SJSA1 (cell line): ENCODE measurements around the gene PPDPF. TPM values are rescaled to one million over a fixed set of nuclear protein-coding genes. Genes with fewer than 3 reads are reported as not detected.

Experiments used
- DNase-seq, 2 experiments: peaks; one replicate each; pipeline ENCODE4 v3.0.0-alpha.2; 2015 to 2020; ENCODE audit warnings: low spot score in 2 of 2, low read depth in 1 of 2
- H3K27ac ChIP-seq: fragments of 250-450 bp; sonication (Bioruptor Pico); 2 replicates; pipeline ENCODE4 v1.5.1; 2020; ENCODE audit warnings: mild to moderate bottlenecking, moderate library complexity
- H3K27me3 ChIP-seq: fragments of 250-450 bp; sonication (Bioruptor Pico); replicated peaks from 2 replicates; pipeline ENCODE4 v1.5.1; 2020; ENCODE audit warnings: mild to moderate bottlenecking, moderate library complexity
- H3K36me3 ChIP-seq: fragments of 250-450 bp; sonication (Bioruptor Pico); 2 replicates; pipeline ENCODE4 v1.5.1; 2020; ENCODE audit warnings: mild to moderate bottlenecking
- H3K4me1 ChIP-seq: fragments of 250-450 bp; sonication (Bioruptor Pico); replicated peaks from 2 replicates; pipeline ENCODE4 v1.6.1; 2021; ENCODE audit warnings: mild to moderate bottlenecking
- H3K4me3 ChIP-seq: fragments of 250-450 bp; sonication (Bioruptor Pico); 2 replicates; pipeline ENCODE4 v1.5.1; 2020; ENCODE audit warnings: mild to moderate bottlenecking
- H3K9me3 ChIP-seq: fragments of 250-450 bp; sonication (Bioruptor Pico); replicated peaks from 2 replicates; pipeline ENCODE4 v1.5.1; 2020; ENCODE audit warnings: mild to moderate bottlenecking
- total RNA-seq: library from RNA; depleted of rRNA; stranded (reverse); fragments of >200 nt; shearing (Covaris generic); gene quantifications from 2 replicates; pipeline ENCODE4 v1.2.3, GENCODE V29; 2014

PPDPF gene
- total RNA-seq, 1 experiment from 2014 or later, result 56.7 TPM

- H3K27me3 ChIP-seq, result peaks cover 35% of the 10 kb centered on the region
- no peak overlapping the region for H3K4me3 ChIP-seq
- DNase-seq, result no peak
- H3K27ac ChIP-seq, result no peak overlapping the region
- H3K9me3 ChIP-seq, result no peaks in the 10 kb centered on the region
- peaks cover 1% of the 10 kb centered on the region for H3K4me1 ChIP-seq
- H3K36me3 ChIP-seq, result no peaks in the 10 kb centered on the region
Observed at GRCh38 chr20:63545814-63546213, 25.2 kb downstream of the PPDPF start.

DNA sequence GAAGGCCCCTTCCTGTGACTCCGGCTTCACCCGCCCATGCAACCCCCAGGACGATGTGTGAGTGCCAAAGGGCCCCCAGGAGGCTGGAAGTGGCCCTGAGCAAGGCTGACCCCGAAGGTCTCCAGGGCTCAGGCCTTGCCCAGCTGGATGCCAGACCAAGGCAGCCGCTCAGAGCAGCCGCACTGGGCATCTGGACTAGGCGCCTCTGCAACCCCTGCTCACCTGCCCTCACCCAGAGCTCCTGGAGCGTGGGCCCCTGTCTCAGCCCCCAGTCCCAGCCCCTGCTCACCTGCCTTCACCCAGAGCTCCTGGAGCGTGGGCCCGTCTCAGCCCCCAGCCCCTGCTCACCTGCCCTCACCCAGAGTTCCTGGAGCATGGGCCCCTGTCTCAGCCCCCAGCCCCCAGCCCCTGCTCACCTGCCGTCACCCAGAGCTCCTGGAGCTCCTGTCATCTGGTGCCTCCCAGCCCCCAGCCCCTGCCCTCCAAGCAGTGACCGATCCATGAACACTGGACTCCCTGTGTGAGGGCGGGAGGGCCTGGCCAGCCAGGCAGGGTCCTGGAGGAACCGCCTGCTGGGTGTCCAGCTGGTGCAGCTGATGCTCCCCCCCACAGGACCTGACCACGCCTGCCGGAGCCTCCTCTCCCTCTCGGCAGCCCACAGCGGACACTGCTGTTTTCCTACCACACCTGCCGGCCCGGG, 25.8 kb downstream of the PPDPF start:
- H3K36me3 ChIP-seq, result no peaks in the 10 kb centered on the region
- no peaks in the 10 kb centered on the region for H3K9me3 ChIP-seq
- H3K4me1 ChIP-seq, result no peaks in the 10 kb centered on the region
- no peak for DNase-seq
- H3K27ac ChIP-seq, result no peak overlapping the region
- no peak overlapping the region for H3K4me3 ChIP-seq
- peaks cover 35% of the 10 kb centered on the region for H3K27me3 ChIP-seq

GRCh38 chr20:63546956-63547724, 26.6 kb downstream of the PPDPF start:
- Histone ChIP-seq H3K36me3 (no peaks in the 10 kb centered on the region), H3K9me3 (no peaks in the 10 kb centered on the region), H3K4me3 (no peak overlapping the region), H3K27me3 (peaks cover 35% of the 10 kb centered on the region), H3K27ac (no peak overlapping the region), H3K4me1 (no peaks in the 10 kb centered on the region)
- DNase-seq, result no peak

GRCh38 chr20:63547725-63548480, 27.3 kb downstream of the PPDPF start, which contains the start of gene SRMS:
Gene SRMS, minus strand, starts transcription at chr20:63547749. Its CDS starts 286 bp downstream, at chr20:63547463.
- no peak within 1 kb of the TSS for H3K27ac ChIP-seq
- H3K4me3 ChIP-seq, result no peak within 1 kb of the TSS
- no peak for DNase-seq
- H3K4me1 ChIP-seq, result no peaks in the 10 kb centered on the region
- peaks cover 36% of the 10 kb centered on the region for H3K27me3 ChIP-seq
- 0 out of 2 replicates have a peak, but pooled peaks cover under 1% of the 10 kb centered on the region for H3K9me3 ChIP-seq
- no peaks in the 10 kb centered on the region for H3K36me3 ChIP-seq

DNA sequence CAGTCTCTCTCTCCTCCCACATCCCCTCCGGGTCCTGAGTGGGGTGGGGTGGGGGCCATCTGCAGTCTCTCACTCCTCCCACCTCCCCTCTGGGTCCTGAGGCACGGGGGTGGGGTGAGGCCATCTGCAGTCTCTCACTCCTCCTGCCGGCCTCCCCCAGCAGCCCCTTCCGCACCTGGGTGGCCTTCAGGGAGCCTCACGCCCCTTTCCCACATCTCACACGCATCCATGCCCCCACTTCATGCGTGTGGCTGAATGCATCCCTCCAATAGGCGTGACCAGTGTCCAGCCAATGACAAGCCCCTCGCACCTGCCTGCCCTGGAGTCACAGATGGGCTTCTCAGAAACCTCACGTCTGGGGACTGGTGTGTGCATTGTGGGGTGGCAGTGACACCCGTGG, 28.0 kb downstream of the PPDPF start:
- Histone ChIP-seq H3K36me3 (no peaks in the 10 kb centered on the region), H3K27me3 (peaks cover 39% of the 10 kb centered on the region), H3K4me1 (peaks cover 1% of the 10 kb centered on the region), H3K9me3 (0 out of 2 replicates have a peak, but pooled peaks cover 3% of the 10 kb centered on the region), H3K4me3 (no peak overlapping the region), H3K27ac (no peak overlapping the region)
- no peak for DNase-seq

DNA sequence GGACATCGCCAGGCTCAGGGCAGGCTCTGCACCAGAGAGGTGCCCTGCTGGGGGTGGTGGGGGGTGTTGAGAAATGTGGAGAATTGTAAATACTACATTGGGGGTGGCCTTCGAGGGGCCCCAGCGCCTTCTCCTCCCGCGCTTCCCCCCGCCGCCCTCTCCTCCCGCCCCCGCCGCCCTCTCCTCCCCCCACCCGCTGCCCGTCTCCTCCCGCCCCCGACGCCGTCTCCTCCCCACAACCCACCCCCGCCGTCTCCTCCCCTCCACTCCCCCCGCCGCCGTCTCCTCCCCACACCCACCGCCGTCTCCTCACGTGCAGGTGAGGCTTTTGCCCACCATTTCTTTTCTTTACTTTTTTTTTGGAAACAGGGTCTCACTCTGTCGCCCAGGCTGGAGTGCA, 28.5 kb downstream of the PPDPF start:
- DNase-seq, result no peak
- H3K36me3 ChIP-seq, result no peaks in the 10 kb centered on the region

GRCh38 chr20:63549679-63550282, 29.2 kb downstream of the PPDPF start:
- Histone ChIP-seq H3K4me3 (no peak overlapping the region), H3K4me1 (peaks cover 5% of the 10 kb centered on the region), H3K27ac (no peak overlapping the region), H3K36me3 (no peaks in the 10 kb centered on the region), H3K27me3 (peaks cover 34% of the 10 kb centered on the region), H3K9me3 (0 out of 2 replicates have a peak, but pooled peaks cover 3% of the 10 kb centered on the region)
- no peak for DNase-seq

More for the DNA sequence above, 28.5 kb downstream of the PPDPF start:
- Histone ChIP-seq H3K4me3 (no peak overlapping the region), H3K27me3 (peaks cover 37% of the 10 kb centered on the region), H3K9me3 (0 out of 2 replicates have a peak, but pooled peaks cover 3% of the 10 kb centered on the region), H3K4me1 (peaks cover 5% of the 10 kb centered on the region), H3K27ac (no peak overlapping the region)

DNA sequence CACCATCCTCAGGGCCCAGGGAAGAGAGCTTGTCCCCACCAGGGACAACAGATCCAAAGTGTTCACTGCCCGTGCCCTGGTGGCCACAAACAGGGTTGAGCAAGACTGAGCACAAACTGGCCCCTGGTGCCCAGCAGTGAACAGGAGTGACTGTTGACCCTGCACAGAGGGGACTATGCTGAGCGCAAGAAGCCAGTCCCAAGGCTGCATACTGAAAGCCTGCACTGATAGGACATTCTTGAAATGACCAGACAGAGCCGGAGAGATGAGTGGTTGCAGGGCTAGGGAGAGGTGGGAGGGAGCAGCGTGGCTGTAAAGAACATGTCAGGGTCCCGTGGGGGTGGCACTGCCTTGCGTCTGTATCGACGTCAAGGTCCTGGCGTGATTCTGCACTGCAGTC, 30.5 kb downstream of the PPDPF start:
- Histone ChIP-seq H3K4me1 (peaks cover 5% of the 10 kb centered on the region), H3K27ac (no peak overlapping the region), H3K27me3 (peaks cover 34% of the 10 kb centered on the region), H3K4me3 (no peak overlapping the region), H3K9me3 (0 out of 2 replicates have a peak, but pooled peaks cover 3% of the 10 kb centered on the region), H3K36me3 (no peaks in the 10 kb centered on the region)
- no peak for DNase-seq

- Histone ChIP-seq H3K27ac (no peak overlapping the region), H3K4me1 (peaks cover 5% of the 10 kb centered on the region), H3K27me3 (peaks cover 25% of the 10 kb centered on the region), H3K9me3 (0 out of 2 replicates have a peak, but pooled peaks cover 3% of the 10 kb centered on the region), H3K36me3 (no peaks in the 10 kb centered on the region), H3K4me3 (no peak overlapping the region)
- no peak for DNase-seq
Observed at GRCh38 chr20:63552481-63553249, 32.1 kb downstream of the PPDPF start.

GRCh38 chr20:63553251-63553932, 32.8 kb downstream of the PPDPF start:
- Histone ChIP-seq H3K27me3 (peaks cover 18% of the 10 kb centered on the region), H3K9me3 (0 out of 2 replicates have a peak, but pooled peaks cover 3% of the 10 kb centered on the region), H3K4me3 (peak overlapping the region; percentile 37), H3K4me1 (peaks cover 5% of the 10 kb centered on the region), H3K27ac (no peak overlapping the region), H3K36me3 (no peaks in the 10 kb centered on the region)
- DNase-seq, result peak; percentile 53 to 87

- Histone ChIP-seq H3K27ac (no peak within 1 kb of the TSS), H3K4me3 (peak within 1 kb of the TSS; percentile 37), H3K36me3 (no peaks in the 10 kb centered on the region), H3K9me3 (0 out of 2 replicates have a peak, but pooled peaks cover 3% of the 10 kb centered on the region), H3K4me1 (peaks cover 5% of the 10 kb centered on the region), H3K27me3 (peaks cover 13% of the 10 kb centered on the region; the same call in 1 of the 2 replicates)
- no peak for DNase-seq
Observed at GRCh38 chr20:63553933-63554290, 33.3 kb downstream of the PPDPF start, which contains the start of gene FNDC11. Gene FNDC11, plus strand, starts transcription at chr20:63554159. Its CDS starts 1,505 bp downstream, at chr20:63555664.
